Panc1 (cell line): Measurements from ENCODE around the gene SAMD14. TPM values are rescaled to one million over a fixed set of nuclear protein-coding genes. Genes with fewer than 3 reads are reported as not detected.

ENCODE experiments used
- ATAC-seq: fragments of 200-7000 bp; cut with Tn5 transposase; 2 replicates; pipeline ENCODE4 v1.9.1; 2020; ENCODE audit warnings: mild to moderate bottlenecking, moderate library complexity
- BruUV-seq: library from RNA; stranded (reverse); fragments of 400-500 nt; replicated peaks from 2 replicates; lab custom pipeline; 2021; lab: Mats Ljungman, UMichigan
- CTCF ChIA-PET: fragments of 300-600 bp; sonication (Branson Sonifier 250); formaldehyde crosslinking; loops from one replicate; lab custom pipeline; 2022; ENCODE audit warnings: antibody characterized with exemption; lab: Charles Lee
- POLR2A ChIA-PET: fragments of 300-600 bp; sonication (Branson Sonifier 250); formaldehyde crosslinking; loops from one replicate; lab custom pipeline; 2022; ENCODE audit warnings: antibody characterized with exemption; lab: Charles Lee
- DNase-seq: peaks from one replicate; pipeline ENCODE4 v3.0.0-alpha.2; 2010; ENCODE audit warnings: low read depth, low spot score
- H3K27ac ChIP-seq: 2 replicates; pipeline ENCODE4 v1.5.1; 2011; ENCODE audit warnings: mild to moderate bottlenecking, low read length, inconsistent platforms
- H3K27me3 ChIP-seq: fragments of 200-500 bp; sonication (Bioruptor generic); 2 replicates; pipeline ENCODE4 v1.6.0; 2014; ENCODE audit warnings: low read length, inconsistent platforms; ENCODE audit not compliant: control insufficient read depth, insufficient read depth
- H3K36me3 ChIP-seq: fragments of 200-500 bp; sonication (Bioruptor generic); 2 replicates; pipeline ENCODE4 v1.5.1; 2014; ENCODE audit warnings: inconsistent platforms, mild to moderate bottlenecking, low read length, moderate library complexity; ENCODE audit not compliant: control insufficient read depth, insufficient read depth
- H3K4me1 ChIP-seq: 2 replicates; pipeline ENCODE4 v1.5.1; 2011; ENCODE audit warnings: inconsistent platforms, mild to moderate bottlenecking, low read length, moderate library complexity; ENCODE audit not compliant: control insufficient read depth, insufficient read depth
- H3K4me3 ChIP-seq, 2 experiments: 2 replicates each; pipeline ENCODE4 v1.5.1; 2011 to 2012; ENCODE audit warnings: low read depth in 2 of 2, low read length in 2 of 2, mild to moderate bottlenecking in 2 of 2, inconsistent platforms in 1 of 2, moderate library complexity in 1 of 2
- H3K9me3 ChIP-seq: fragments of 200-500 bp; sonication (Bioruptor generic); 2 replicates; pipeline ENCODE4 v1.5.1; 2014; ENCODE audit warnings: low read depth, mild to moderate bottlenecking, inconsistent platforms, low read length, moderate library complexity; ENCODE audit not compliant: control insufficient read depth, insufficient read depth
- CTCF ChIP-seq: fragments of 450-650 bp; IDR thresholded peaks from 2 replicates; pipeline ENCODE4 v1.5.1; 2017; ENCODE audit warnings: mild to moderate bottlenecking
- POLR2AphosphoS5 ChIP-seq: IDR thresholded peaks from 2 replicates; pipeline ENCODE4 v1.6.1; 2012; ENCODE audit warnings: mild to moderate bottlenecking, low read depth, low read length, moderate library complexity
- REST ChIP-seq, 2 experiments: IDR thresholded peaks; 2 replicates each; pipeline ENCODE4 v1.6.1; 2011 to 2012; ENCODE audit warnings: low read depth in 2 of 2, control low read depth in 1 of 2, low read length in 1 of 2, mild to moderate bottlenecking in 1 of 2, moderate library complexity in 1 of 2; ENCODE audit not compliant: insufficient read depth in 1 of 2
- SIN3A ChIP-seq: IDR thresholded peaks from 2 replicates; pipeline ENCODE4 v1.6.1; 2012; ENCODE audit warnings: low read depth, mild to moderate bottlenecking, low read length, moderate library complexity, borderline replicate concordance; ENCODE audit not compliant: insufficient read depth
- TCF7L2 ChIP-seq: IDR thresholded peaks from 2 replicates; pipeline ENCODE4 v1.6.1; 2011; ENCODE audit warnings: mild to moderate bottlenecking, low read depth, low read length, inconsistent platforms
- in situ Hi-C: cut with HindIII; loops from 2 replicates; pipeline ENCODE4 v1.10.0; 2016; ENCODE audit warnings: low sequenced_read_pairs, low pct_unique_long_range_greater_than_20kb
- intact Hi-C: fragments of 100-400 bp; cut with micrococcal nuclease; formaldehyde crosslinking; loops from one replicate; pipeline ENCODE4 v1.10.0; 2022; ENCODE audit not compliant: unreplicated experiment
- total RNA-seq: library from RNA; stranded (reverse); gene quantifications from one replicate; pipeline ENCODE4 v1.2.1, GENCODE V29; 2021; ENCODE audit not compliant: unreplicated experiment

The SAMD14 gene
- total RNA-seq, 1 experiment from 2014 or later: 6.9 TPM

GRCh38 chr17:50103941-50104340 is 26.0 kb downstream of the SAMD14 start:
- ChIA-PET POLR2A (no interaction called here), CTCF (no interaction called here)
- H3K36me3 ChIP-seq: no peaks in the 10 kb centered on the region
- DNase-seq (no peak), ATAC-seq (no peak)
- no peaks in the 10 kb centered on the region for H3K27me3 ChIP-seq
- in situ Hi-C loops (no loop called here), intact Hi-C loops (no loop called here)
- no peak overlapping the region for H3K27ac ChIP-seq
- peaks cover 25% of the 10 kb centered on the region for H3K4me1 ChIP-seq
- no peaks in the 10 kb centered on the region for H3K9me3 ChIP-seq
- no peak for TF ChIP-seq SIN3A
- TF ChIP-seq POLR2AphosphoS5: no peak
- no peak for TF ChIP-seq CTCF
- TF ChIP-seq REST (IDR thresholded peaks at IDR 0.05; ENCODE audit: insufficient read depth in 1 of 2, low read depth in 2 of 2, low read length in 1 of 2): no peak
- TF ChIP-seq TCF7L2: no peak
- no peak overlapping the region for H3K4me3 ChIP-seq
- no TSS peak for BruUV-seq

GRCh38 chr17:50103252-50103651 is 26.7 kb downstream of the SAMD14 start:
- peaks cover 25% of the 10 kb centered on the region for H3K4me1 ChIP-seq
- no peak overlapping the region for H3K4me3 ChIP-seq
- intact Hi-C loops (no loop called here), in situ Hi-C loops (no loop called here)
- H3K27me3 ChIP-seq: no peaks in the 10 kb centered on the region
- H3K9me3 ChIP-seq: no peaks in the 10 kb centered on the region
- CTCF ChIA-PET: interaction anchor here (1.0 kb wide), 1 partner anchor 9 kb away, joined by 3 read pairs; no protein-coding TSS in a partner anchor
- POLR2A ChIA-PET: interaction anchor here (0.6 kb wide), 1 partner anchor 220 kb away, joined by 3 read pairs; no protein-coding TSS in a partner anchor
- BruUV-seq: no TSS peak
- TF ChIP-seq REST (IDR thresholded peaks at IDR 0.05; ENCODE audit: insufficient read depth in 1 of 2, low read depth in 2 of 2, low read length in 1 of 2) (no peak), POLR2AphosphoS5 (no peak), CTCF (no peak), TCF7L2 (no peak), SIN3A (no peak)
- no peaks in the 10 kb centered on the region for H3K36me3 ChIP-seq
- H3K27ac ChIP-seq: no peak overlapping the region
- ATAC-seq: no peak
- no peak for DNase-seq
